ENCODE measurements around the gene ERBB3. TPM values are rescaled to one million over a fixed set of nuclear protein-coding genes. Genes with fewer than 3 reads are reported as not detected.

The ERBB3 gene
- total and polyA plus RNA-seq, 9 donors: 0.72 to 20.6 (median 3.3) TPM

DNA sequence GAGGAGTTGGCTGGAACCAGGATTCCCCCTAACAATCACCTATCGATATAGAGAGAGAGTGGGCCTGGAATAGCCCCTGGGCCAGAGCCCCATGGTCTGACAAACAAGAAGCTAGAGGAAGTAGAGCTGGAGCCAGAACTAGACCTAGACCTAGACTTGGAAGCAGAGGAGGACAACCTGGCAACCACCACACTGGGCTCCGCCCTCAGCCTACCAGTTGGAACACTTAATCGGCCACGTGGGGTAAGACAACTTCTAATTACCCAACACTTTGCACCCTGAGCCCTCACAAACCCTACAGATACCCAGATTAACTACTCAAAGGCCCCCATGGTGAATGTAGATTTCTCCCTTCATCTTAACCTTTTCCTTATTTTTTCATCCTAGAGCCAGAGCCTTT, 19.8 kb downstream of the ERBB3 start:
- Histone ChIP-seq H3K36me3 (no peaks in the 10 kb centered on the region), H3K27ac (no peak overlapping the region), H3K4me3 (no peak overlapping the region), H3K4me1 (ENCODE audit: insufficient read depth) (no peaks in the 10 kb centered on the region), H3K27me3 (no peaks in the 10 kb centered on the region), H3K9me3 (no peaks in the 10 kb centered on the region)
- DNase-seq: no peak
- TF ChIP-seq EP300 (IDR thresholded peaks at IDR 0.05): no peak
- TF ChIP-seq POLR2A (IDR thresholded peaks at IDR 0.05): no peak
- TF ChIP-seq, protein P1, sequence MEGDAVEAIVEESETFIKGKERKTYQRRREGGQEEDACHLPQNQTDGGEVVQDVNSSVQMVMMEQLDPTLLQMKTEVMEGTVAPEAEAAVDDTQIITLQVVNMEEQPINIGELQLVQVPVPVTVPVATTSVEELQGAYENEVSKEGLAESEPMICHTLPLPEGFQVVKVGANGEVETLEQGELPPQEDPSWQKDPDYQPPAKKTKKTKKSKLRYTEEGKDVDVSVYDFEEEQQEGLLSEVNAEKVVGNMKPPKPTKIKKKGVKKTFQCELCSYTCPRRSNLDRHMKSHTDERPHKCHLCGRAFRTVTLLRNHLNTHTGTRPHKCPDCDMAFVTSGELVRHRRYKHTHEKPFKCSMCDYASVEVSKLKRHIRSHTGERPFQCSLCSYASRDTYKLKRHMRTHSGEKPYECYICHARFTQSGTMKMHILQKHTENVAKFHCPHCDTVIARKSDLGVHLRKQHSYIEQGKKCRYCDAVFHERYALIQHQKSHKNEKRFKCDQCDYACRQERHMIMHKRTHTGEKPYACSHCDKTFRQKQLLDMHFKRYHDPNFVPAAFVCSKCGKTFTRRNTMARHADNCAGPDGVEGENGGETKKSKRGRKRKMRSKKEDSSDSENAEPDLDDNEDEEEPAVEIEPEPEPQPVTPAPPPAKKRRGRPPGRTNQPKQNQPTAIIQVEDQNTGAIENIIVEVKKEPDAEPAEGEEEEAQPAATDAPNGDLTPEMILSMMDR (IDR thresholded peaks at IDR 0.05): no peak
- 86 to 95% (median 93%) methylated on average over 4 of the region's 4 CpGs for WGBS, 3 donors
- intact Hi-C loops (cut with DNase I): no loop called here

DNA sequence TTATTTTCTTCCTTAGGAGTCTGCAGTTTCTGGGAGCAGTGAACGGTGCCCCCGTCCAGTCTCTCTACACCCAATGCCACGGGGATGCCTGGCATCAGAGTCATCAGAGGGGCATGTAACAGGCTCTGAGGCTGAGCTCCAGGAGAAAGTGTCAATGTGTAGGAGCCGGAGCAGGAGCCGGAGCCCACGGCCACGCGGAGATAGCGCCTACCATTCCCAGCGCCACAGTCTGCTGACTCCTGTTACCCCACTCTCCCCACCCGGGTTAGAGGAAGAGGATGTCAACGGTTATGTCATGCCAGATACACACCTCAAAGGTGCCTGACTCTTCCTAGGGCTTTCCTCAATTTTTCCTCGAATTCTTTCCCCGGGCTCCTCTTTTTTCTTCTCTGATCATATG, 21.1 kb downstream of the ERBB3 start:
- intact Hi-C loops (cut with DNase I): no loop called here
- Histone ChIP-seq H3K4me3 (no peak overlapping the region), H3K27me3 (no peaks in the 10 kb centered on the region), H3K27ac (no peak overlapping the region), H3K4me1 (ENCODE audit: insufficient read depth) (peaks cover 3% of the 10 kb centered on the region), H3K9me3 (no peaks in the 10 kb centered on the region), H3K36me3 (no peaks in the 10 kb centered on the region)
- DNase-seq: no peak
- WGBS, 3 donors: 78 to 80% (median 79%) methylated on average over 14 of the region's 14 CpGs
- TF ChIP-seq, protein P1 (IDR thresholded peaks at IDR 0.05): no peak
- TF ChIP-seq POLR2A (IDR thresholded peaks at IDR 0.05) (no peak), EP300 (IDR thresholded peaks at IDR 0.05) (no peak)

DNA sequence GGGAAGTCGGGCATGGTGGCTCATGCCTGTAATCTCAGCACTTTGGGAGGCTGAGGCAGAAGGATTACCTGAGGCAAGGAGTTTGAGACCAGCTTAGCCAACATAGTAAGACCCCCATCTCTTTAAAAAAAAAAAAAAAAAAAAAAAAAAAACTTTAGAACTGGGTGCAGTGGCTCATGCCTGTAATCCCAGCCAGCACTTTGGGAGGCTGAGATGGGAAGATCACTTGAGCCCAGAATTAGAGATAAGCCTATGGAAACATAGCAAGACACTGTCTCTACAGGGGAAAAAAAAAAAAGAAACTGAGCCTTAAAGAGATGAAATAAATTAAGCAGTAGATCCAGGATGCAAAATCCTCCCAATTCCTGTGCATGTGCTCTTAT, 22.7 kb downstream of the ERBB3 start:
- WGBS, 3 donors: 81 to 86% (median 85%) methylated on average over 1 of the region's 1 CpG
- Histone ChIP-seq H3K27me3 (no peaks in the 10 kb centered on the region), H3K27ac (no peak overlapping the region), H3K9me3 (no peaks in the 10 kb centered on the region), H3K4me1 (ENCODE audit: insufficient read depth) (peaks cover 4% of the 10 kb centered on the region), H3K4me3 (no peak overlapping the region), H3K36me3 (no peaks in the 10 kb centered on the region)
- no peak for DNase-seq
- intact Hi-C loops (cut with DNase I): no loop called here
- TF ChIP-seq, protein P1 (IDR thresholded peaks at IDR 0.05): no peak
- TF ChIP-seq EP300 (IDR thresholded peaks at IDR 0.05): no peak
- TF ChIP-seq POLR2A (IDR thresholded peaks at IDR 0.05): no peak

DNA sequence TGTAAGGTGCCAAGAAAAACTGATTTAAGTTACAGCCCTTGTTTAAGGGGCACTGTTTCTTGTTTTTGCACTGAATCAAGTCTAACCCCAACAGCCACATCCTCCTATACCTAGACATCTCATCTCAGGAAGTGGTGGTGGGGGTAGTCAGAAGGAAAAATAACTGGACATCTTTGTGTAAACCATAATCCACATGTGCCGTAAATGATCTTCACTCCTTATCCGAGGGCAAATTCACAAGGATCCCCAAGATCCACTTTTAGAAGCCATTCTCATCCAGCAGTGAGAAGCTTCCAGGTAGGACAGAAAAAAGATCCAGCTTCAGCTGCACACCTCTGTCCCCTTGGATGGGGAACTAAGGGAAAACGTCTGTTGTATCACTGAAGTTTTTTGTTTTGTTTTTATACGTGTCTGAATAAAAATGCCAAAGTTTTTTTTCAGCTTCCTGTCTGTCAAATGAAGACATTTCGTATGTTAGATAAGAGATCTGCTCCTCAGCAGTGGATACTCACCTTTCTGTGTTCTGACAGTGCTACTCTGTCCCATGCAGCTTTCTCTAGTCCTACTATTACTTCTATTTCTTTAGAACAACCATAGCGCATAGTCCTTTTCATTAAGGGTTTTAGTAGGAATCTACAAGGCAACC, 23.2 kb downstream of the ERBB3 start:
- TF ChIP-seq POLR2A (IDR thresholded peaks at IDR 0.05) (no peak), EP300 (IDR thresholded peaks at IDR 0.05) (no peak)
- TF ChIP-seq, protein P1 (IDR thresholded peaks at IDR 0.05): no peak
- peak overlapping the region in 1 of 2 donors; percentile 76 for H3K27ac ChIP-seq
- intact Hi-C loops (cut with DNase I): no loop called here
- H3K4me1 ChIP-seq (ENCODE audit: insufficient read depth): peaks cover 4% of the 10 kb centered on the region
- H3K4me3 ChIP-seq: peak overlapping the region; percentile 94
- no peaks in the 10 kb centered on the region for H3K36me3 ChIP-seq
- WGBS, 3 donors: 51 to 59% (median 54%) methylated on average over 6 of the region's 6 CpGs
- H3K27me3 ChIP-seq: no peaks in the 10 kb centered on the region
- H3K9me3 ChIP-seq: no peaks in the 10 kb centered on the region
- DNase-seq: no peak
